Activated CD4-positive, alpha-beta T cell treated with anti-CD3 and anti-CD28 coated beads, Interleukin-2, Interleukin-6, amounts not matched to agents 100 ng/mL and 50 ng/mL, durations not matched to agents 16 hours and 8 hours (primary cell): ENCODE results near the gene KRCC1.
"Not testable (repeated sequence)": the region's sequence is repeated elsewhere in the genome, so short reads cannot be mapped to it uniquely, and the experiment has no call there.

Experiments
- DNase-seq: peaks from one replicate; pipeline ENCODE4 v3.0.0-alpha.2; 2020

The KRCC1 gene

DNA sequence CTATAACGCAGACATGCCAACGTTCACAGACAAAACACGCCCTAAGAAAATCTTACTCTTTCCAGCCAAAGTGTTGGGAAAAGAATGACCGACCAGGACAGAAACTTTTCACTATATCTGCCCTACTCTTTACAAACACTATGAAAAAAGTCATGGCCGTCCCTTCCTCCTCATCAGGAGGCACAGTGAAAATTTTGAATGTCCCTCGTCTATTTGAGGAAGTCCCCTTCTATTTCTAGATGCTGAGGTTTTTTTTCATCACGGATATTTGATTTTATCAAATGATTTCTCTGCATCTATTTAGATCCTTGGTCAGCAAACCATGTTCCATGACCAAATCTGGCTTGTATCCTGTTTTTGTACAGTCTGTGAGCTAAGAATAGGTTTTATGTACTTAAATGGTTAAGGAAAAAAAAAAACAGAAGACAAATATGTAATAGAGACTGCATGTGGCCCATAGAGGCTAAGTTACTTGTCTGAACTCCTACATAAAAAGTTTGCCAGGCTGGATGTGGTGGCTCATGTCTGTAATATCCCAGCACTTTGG, 61.2 kb downstream of the KRCC1 start:
- DNase-seq, result not testable (repeated sequence)

DNA sequence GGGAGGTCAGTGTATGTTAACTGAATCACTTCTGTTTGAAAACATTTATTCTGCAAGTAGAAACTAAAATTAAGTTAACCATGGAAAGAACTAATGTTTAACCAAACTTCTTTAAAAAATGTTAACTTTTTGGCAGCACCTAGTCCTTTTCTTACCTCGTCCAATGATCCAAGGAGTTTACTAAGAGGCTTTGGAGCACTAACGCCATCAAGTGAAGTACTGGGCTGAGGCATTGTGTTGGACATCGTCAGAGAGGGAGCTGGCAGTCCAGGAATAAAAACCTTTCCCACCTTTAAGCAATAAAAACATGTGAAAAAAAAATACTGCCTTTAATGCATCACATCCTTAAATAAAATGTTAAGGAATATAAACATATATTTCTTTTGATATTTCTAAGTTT, 63.0 kb downstream of the KRCC1 start:
- DNase-seq, result not testable (repeated sequence)

DNA sequence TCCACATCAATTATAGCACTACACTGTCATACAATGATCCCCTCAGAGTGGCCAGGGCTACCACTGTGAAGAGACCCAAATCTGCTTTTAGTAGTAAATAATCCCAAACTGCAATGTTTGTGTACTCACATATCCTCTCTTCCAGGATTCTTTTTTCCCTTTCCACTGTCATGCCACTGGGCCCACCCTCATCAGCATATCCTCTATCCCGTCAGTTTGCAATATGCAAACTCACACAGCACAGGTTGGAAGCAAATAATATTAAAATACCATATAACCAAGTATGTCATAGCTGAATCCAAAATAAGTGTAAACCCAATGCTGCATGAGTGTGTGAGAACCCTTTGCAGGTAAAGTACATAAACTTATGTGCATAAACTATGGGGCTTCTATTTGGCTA, 68.1 kb downstream of the KRCC1 start:
- not testable (repeated sequence) for DNase-seq

DNA sequence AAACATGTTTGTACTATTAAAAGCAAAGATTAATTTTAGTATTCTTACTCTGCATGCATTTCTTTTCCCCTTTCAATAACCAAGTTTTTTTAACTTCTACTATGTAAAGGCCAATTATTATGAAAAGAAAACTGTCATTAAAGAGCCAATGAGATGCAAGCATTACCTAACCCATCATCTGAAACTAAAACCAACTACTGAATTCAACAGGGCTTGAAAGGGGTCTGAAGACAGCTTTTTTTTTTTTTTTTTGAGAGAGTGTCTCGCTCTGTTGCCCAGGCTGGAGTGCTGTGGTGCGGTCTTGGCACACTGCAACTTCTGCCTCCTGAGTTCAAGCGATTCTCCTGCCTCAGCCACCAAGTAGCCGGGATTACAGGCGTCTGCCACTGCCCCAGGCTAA, 69.7 kb downstream of the KRCC1 start:
- DNase-seq, result not testable (repeated sequence)

DNA sequence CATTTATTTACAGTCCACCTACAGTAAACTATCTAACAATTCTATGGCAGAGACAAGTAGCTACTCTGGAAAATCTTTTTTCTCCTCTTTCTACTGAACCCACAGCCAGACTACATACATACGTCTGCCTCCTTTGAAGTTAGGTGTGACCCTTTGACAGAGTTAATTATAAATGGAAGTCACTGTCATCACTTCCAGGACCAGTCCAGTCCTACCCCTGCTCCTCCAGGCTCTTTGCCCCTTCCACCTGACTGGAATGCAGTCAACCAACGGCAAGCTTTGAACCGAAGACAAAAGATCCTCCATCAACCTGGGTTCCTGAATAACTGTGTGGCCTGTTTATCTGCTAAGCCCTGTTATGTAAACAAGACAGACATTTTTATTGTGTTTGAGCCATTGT, 74.4 kb downstream of the KRCC1 start:
- not testable (repeated sequence) for DNase-seq
